NCI-H2081 (cell line): Measurements from ENCODE around the gene NELL1.

ENCODE experiments used
- DNase-seq, 2 experiments: peaks; one replicate each; lab custom pipeline; 2025; lab: John Stamatoyannopoulos, UW

NELL1 gene

DNA sequence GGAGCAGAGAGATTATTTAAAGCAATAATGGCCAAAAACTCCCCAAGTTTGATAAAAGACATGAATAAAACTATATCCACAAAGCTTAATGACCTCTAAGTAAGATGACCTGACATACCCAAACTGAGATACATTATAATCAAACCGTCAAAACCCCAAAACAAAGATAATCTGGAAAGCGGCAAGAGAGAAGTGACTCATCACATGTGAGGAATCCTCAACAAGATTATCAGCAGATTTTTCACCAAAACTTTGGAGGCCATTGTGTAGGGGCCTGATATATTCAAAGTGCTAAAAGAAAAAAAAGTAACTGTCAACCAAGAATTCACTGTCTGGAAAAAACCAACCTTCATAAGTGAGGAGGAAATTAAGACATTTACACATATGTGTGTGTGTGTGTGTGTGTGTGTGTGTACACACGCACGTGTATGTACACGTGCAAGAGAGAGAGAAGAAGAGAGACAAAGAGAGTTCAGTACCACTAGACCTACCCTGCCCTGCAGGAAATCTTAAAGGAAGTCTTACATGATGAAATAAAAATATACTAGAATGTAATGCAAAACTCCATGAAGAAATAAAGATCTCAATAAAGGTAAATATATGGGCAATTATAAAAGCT, 752.4 kb downstream of the NELL1 start:
- no peak for DNase-seq

- no peak for DNase-seq
Measured at GRCh38 chr11:21426931-21427330, 757.5 kb downstream of the NELL1 start.

GRCh38 chr11:21427726-21428125, 758.3 kb downstream of the NELL1 start:
- no peak for DNase-seq

DNA sequence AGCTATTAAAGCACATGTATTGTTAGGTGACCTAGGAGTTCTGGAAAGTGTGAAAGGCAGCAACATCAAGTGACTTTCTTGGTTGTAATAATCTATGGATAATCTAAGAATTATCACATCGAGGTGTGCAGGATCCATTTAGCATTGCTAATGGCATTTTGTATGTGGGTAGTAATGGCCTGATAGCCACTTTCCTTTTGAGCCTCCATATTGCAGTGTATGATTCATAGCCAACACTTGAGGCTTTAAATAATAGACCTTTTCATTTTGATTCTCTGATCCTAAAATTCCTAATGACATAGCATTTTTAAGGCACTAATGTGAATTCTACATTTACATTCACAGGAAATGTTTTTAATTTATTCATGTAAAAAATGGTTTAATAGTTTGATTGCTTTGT, 759.4 kb downstream of the NELL1 start:
- DNase-seq: no peak

DNA sequence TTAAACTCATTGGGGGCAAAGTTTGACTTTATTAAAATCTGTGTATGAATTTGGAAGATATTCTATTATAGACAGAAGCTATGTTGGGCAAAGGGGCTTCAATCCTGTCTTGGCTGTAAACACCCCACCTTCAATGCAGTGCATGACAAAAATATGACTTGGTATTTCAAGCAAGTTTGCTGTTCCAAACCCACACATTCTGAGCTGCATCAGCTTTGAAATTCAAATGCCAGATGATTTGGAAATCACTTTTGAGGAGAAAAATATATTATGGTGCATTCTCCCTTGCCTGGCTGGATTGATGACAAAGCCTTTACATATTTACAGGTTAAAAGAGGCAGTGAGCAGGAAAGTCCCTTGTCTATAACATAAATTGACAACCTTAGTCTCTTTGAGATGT, 760.0 kb downstream of the NELL1 start:
- DNase-seq: no peak

GRCh38 chr11:21430537-21430936, 761.2 kb downstream of the NELL1 start:
- DNase-seq: no peak

DNA sequence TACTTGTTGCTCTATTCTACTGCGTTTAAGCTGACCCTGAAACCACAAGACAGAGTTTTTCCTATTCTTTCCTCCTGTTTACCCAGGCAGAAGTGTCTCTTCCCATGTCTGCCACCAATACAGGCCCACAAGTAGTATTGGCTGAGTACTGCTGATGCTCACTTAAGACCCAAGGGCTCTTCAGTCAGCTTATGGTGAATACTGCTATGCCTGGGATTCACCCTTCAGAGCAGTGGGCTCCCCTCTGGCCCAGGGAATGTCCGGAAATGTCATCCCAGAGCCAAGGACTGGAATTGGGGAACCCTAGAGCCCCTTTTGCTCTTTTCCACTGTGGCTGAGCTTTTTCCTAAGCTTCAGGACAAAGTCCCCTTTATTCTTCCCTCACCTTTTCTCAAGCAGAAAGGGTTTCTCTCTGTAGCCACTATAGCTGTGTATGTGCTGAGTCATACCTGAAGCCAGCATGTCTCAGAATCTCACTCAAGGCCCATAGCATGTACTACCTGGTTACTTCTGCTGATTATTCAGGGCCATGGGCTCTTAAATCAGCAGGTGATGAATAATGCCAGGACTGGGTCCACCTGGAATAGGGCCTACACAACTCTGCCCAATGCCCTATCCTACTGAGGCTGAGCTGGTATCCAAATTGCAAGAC, 777.7 kb downstream of the NELL1 start:
- no peak for DNase-seq

DNA sequence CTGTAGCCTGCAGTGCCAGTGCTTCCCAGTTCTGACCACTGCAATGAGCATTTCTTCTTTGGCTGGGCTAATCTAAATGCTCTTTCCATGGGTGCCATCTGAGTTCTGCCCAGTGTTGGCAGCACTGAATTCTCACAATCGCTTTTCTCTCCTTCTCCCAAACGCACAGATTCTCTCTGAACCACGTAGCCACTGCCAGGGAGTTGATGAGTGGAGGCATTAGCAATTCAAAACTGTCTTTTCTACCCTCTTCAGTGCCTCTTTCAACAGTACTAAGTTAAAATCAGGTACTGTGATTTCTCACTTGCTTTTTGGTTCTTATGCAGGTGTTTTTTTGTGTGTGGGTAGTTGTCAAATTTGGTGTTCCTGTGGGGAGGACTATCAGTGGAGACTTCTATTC, 778.5 kb downstream of the NELL1 start:
- DNase-seq: no peak

- no peak for DNase-seq
Measured at GRCh38 chr11:21456186-21456585, 786.8 kb downstream of the NELL1 start.

DNA sequence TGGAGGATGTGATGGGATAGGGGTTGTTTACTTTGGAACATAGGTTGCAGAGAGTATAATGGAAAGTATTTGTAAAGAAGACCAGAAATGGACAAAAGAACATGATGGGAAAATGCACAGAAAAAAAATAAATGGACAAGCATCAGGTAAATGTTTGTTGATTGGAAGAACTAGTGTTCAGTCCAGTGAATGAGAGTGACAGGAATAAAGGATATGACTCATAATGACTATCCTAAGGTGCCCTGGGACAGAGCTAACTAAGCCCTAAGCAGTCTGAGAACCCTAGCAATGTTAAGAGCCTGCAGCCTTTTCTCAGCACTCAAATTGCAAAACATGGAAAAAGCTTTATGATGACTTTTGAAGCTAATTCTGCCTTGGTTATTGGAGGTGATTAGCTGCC, 790.7 kb downstream of the NELL1 start:
- DNase-seq: no peak

GRCh38 chr11:21461701-21462100, 792.3 kb downstream of the NELL1 start:
- DNase-seq: no peak

- DNase-seq: no peak
Measured at GRCh38 chr11:21464601-21465193, 795.3 kb downstream of the NELL1 start.

GRCh38 chr11:21465203-21465602, 795.8 kb downstream of the NELL1 start:
- no peak for DNase-seq

GRCh38 chr11:21465920-21466319, 796.5 kb downstream of the NELL1 start:
- DNase-seq: no peak

GRCh38 chr11:21470521-21470920, 801.1 kb downstream of the NELL1 start:
- no peak for DNase-seq

DNA sequence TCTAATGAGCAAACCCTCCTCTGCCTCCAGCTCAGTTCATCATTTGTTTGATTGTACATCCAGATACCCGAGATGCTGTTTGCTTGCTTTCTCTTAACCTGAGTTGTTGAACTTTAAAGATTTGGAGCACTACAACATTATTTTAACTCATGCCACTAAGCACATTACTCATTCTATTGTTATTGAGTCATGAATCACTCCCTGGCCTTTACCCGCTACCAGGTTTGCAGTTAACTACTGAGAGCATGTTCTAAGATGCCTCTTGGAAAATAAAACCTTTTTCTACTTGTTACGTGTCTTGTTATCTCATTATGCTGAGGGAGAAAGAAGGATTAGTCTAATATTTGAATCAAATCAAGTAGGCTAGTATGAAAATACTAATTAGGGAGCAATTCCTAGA, 802.9 kb downstream of the NELL1 start:
- DNase-seq: no peak

DNA sequence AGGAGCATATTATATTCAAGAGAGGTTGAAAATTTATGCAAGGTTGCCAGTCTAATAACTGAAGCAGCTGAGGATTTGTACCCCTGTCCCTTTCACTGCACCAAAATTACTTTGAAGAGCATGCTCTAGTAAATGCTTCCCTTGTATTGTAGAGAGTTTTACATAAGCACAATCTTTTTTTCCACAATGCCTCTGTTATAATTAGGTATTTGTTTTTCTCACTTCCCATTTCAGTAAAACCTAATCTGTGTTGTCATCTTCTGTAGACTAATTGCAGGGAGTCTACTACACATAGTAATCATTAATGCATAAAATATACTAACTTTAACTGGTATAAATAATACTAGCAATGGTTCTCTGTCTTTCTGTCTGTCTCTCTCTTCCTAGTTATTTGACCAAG, 805.1 kb downstream of the NELL1 start:
- DNase-seq: no peak

DNA sequence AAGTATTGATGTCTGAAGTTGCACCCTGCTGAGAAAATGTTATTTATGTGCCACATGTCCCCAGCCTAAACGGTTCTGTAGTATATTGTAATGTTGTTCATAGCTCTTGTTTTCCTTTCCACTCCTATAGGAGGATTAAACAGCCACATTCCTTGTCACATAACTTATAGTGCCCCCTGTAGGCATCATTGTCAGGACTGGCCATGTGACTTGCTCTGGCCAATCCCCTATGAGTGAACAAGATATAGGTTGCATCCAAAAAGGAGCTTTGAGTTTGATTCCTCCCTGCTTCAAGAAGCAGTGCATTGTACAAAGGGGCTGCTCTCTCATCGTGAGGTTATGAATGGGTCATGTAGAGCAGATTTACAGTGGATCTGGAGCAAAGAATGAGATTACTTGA, 805.9 kb downstream of the NELL1 start:
- no peak for DNase-seq

- DNase-seq: no peak
Measured at GRCh38 chr11:21476588-21476987, 807.2 kb downstream of the NELL1 start.

GRCh38 chr11:21480240-21480639, 810.9 kb downstream of the NELL1 start:
- no peak for DNase-seq

DNA sequence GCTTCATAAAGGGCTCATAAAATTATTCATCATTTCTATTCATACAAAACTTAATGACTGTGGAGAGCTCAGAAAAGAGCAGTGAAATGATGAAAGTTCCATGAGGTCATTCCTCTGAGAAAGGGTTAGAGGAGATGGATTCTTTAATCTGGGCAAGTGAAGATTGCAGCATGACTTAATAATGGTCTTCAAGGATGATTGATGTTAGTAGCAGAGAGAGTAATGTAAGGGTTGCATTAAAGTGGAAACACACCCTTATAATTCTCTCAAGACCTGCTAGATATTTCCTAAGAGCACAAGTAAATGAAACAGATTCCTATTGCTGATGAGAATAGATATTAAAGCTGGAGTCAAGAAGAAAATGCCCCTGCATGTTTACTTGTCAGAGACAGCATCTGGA, 811.9 kb downstream of the NELL1 start:
- no peak for DNase-seq

- no peak for DNase-seq
Measured at GRCh38 chr11:21484039-21484438, 814.7 kb downstream of the NELL1 start.

DNA sequence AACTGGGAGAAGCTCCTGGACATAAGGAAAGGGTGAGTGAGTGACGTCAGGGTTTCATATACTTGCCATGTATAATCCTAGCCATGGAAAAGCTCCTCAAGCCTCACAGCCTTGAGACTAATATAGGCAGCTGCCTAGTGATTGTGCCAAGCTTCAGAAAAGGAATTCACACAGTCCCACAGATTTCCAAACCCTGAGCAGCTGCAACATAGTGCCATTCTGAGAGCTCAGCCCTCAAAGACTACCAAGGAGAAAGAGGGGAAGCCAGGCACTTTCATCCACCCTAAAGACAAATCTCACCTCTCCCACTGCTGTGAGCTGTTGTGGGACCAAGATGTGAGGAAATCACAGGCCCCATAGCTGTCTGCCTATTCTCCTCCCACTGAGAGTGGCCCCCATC, 815.6 kb downstream of the NELL1 start:
- no peak for DNase-seq

DNA sequence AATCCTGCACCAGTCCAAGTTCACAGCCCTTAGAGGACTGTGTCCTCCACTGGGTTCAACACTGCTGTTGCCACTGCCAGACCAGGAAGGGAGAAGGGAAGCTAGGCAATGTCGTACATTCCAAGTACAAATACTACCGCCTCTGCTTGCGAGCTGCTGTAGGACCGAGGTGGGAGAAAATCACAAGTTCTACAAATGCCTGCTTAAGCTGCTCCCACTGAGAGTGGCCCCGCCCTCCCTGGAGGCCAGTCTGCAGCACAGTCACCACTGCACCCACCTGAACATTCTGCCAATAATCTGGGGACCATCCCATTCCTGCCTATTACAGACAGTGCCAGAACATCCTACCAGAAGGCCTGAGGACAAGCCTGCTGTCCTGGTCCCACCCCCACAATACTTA, 816.0 kb downstream of the NELL1 start:
- DNase-seq: no peak
